HG02588 (cell line): ENCODE measurements around the gene GGT5.

Source experiments
- ATAC-seq: cut with Tn5 transposase; IDR thresholded peaks from one replicate; pipeline ENCODE4 v1.9.1; 2021; ENCODE audit warnings: mild to moderate bottlenecking, moderate library complexity; ENCODE audit not compliant: unreplicated experiment

The GGT5 gene

GRCh38 chr22:24170188-24170587 is 74.7 kb downstream of the GGT5 start:
- ATAC-seq = no peak
